MCF 10A (cell line): ENCODE data around the gene SHLD2. TPM values are rescaled to one million over a fixed set of nuclear protein-coding genes. Genes with fewer than 3 reads are reported as not detected.
"Not testable (repeated sequence)": the region's sequence is repeated elsewhere in the genome, so short reads cannot be mapped to it uniquely, and the experiment has no call there.

Source experiments
- BruUV-seq: library from RNA; stranded (reverse); fragments of 400-500 nt; replicated peaks from 2 replicates; lab custom pipeline; 2021; lab: Mats Ljungman, UMichigan
- CTCF ChIA-PET: fragments of 300-600 bp; sonication (Branson Sonifier 250); formaldehyde crosslinking; extraction: SDS; loops from one replicate; lab custom pipeline; 2021; ENCODE audit warnings: antibody characterized with exemption, inconsistent platforms; lab: Yijun Ruan, JAX
- POLR2A ChIA-PET: fragments of 300-600, 350-650 bp; sonication (Branson Sonifier 250); formaldehyde crosslinking; extraction: SDS; loops from one replicate; lab custom pipeline; 2020; ENCODE audit warnings: antibody characterized with exemption, inconsistent platforms; lab: Yijun Ruan, JAX
- DNase-seq: peaks from one replicate; pipeline ENCODE4 v3.0.0-alpha.2; 2018; ENCODE audit not compliant: unreplicated experiment
- H3K27ac Mint-ChIP-seq: one replicate; pipeline ENCODE4 v1.8.0; 2022; ENCODE audit warnings: mild to moderate bottlenecking, low read depth, mixed read lengths; ENCODE audit not compliant: unreplicated experiment
- H3K27me3 Mint-ChIP-seq: one replicate; pipeline ENCODE4 v1.8.0; 2022; ENCODE audit warnings: mixed read lengths; ENCODE audit not compliant: insufficient read depth, unreplicated experiment
- H3K36me3 Mint-ChIP-seq: one replicate; pipeline ENCODE4 v1.8.0; 2022; ENCODE audit warnings: mild to moderate bottlenecking, moderate library complexity, mixed read lengths; ENCODE audit not compliant: insufficient read depth, unreplicated experiment
- H3K4me1 Mint-ChIP-seq: one replicate; pipeline ENCODE4 v1.8.0; 2022; ENCODE audit warnings: mixed read lengths; ENCODE audit not compliant: insufficient read depth, unreplicated experiment
- H3K4me3 Mint-ChIP-seq: one replicate; pipeline ENCODE4 v1.8.0; 2022; ENCODE audit warnings: mild to moderate bottlenecking, moderate library complexity, mixed read lengths; ENCODE audit not compliant: unreplicated experiment
- H3K9me3 Mint-ChIP-seq: one replicate; pipeline ENCODE4 v1.8.0; 2022; ENCODE audit warnings: mixed read lengths; ENCODE audit not compliant: unreplicated experiment
- intact Hi-C: fragments of 100-400 bp; cut with micrococcal nuclease; formaldehyde crosslinking; loops from 2 replicates; pipeline ENCODE4 v1.14.1; 2022
- total RNA-seq: library from RNA; stranded (reverse); gene quantifications from 2 replicates; pipeline ENCODE4 v1.2.3, GENCODE V29; 2022
- TF ChIP-seq, protein P1 (sequence below): fragments of 200-600 bp; IDR thresholded peaks from one replicate; pipeline ENCODE4 v1.8.0; 2022; ENCODE audit warnings: antibody characterized with exemption, mild to moderate bottlenecking; ENCODE audit not compliant: unreplicated experiment

The SHLD2 gene
- total RNA-seq, 1 experiment from 2014 or later = 31.8 TPM

GRCh38 chr10:87105446-87106124 is 10.6 kb downstream of the SHLD2 start:
- intact Hi-C loops = no loop called here
- Mint-ChIP-seq H3K36me3 (peaks cover 85% of the 10 kb centered on the region), H3K4me3 (no peak overlapping the region), H3K27me3 (no peaks in the 10 kb centered on the region), H3K4me1 (no peaks in the 10 kb centered on the region), H3K27ac (peak overlapping the region; percentile 16), H3K9me3 (no peaks in the 10 kb centered on the region)
- TF ChIP-seq, protein P1, sequence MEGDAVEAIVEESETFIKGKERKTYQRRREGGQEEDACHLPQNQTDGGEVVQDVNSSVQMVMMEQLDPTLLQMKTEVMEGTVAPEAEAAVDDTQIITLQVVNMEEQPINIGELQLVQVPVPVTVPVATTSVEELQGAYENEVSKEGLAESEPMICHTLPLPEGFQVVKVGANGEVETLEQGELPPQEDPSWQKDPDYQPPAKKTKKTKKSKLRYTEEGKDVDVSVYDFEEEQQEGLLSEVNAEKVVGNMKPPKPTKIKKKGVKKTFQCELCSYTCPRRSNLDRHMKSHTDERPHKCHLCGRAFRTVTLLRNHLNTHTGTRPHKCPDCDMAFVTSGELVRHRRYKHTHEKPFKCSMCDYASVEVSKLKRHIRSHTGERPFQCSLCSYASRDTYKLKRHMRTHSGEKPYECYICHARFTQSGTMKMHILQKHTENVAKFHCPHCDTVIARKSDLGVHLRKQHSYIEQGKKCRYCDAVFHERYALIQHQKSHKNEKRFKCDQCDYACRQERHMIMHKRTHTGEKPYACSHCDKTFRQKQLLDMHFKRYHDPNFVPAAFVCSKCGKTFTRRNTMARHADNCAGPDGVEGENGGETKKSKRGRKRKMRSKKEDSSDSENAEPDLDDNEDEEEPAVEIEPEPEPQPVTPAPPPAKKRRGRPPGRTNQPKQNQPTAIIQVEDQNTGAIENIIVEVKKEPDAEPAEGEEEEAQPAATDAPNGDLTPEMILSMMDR = no peak
- BruUV-seq = no TSS peak
- no peak for DNase-seq
- ChIA-PET CTCF (interaction anchor here (0.7 to 1.3 kb wide), 3 partner anchors 9 to 160 kb away, joined by 3 read pairs; partner anchors contain the start of gene SHLD2), POLR2A (interaction anchor here (1.4 kb wide), 1 partner anchor 9 kb away, joined by 9 read pairs; no protein-coding TSS in a partner anchor)

GRCh38 chr10:87118122-87118521 is 23.1 kb downstream of the SHLD2 start:
- DNase-seq = not testable (repeated sequence)

DNA sequence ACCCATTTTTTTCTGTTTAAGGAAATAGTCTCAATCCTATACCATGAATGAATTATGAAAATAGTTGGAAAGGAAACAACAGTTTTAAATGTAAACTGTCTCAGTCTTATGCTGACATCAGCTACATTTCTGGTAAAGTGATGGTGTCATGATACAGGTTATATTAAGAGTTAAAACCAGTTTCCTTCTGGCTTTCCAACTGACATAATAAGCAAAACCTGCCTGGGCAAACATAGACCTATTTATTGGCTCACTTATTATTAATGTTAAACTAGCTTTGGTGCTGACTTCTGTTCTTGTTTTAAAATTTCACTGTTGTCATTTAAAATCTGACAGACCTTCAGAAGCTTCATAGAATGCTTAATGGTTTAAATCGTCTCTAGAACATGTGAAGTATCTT is 24.0 kb downstream of the SHLD2 start:
- peaks cover 40% of the 10 kb centered on the region for H3K36me3 Mint-ChIP-seq
- CTCF ChIA-PET, H3K27ac Mint-ChIP-seq, DNase-seq, POLR2A ChIA-PET, BruUV-seq, H3K4me1 Mint-ChIP-seq, H3K27me3 Mint-ChIP-seq, H3K4me3 Mint-ChIP-seq, intact Hi-C loops, H3K9me3 Mint-ChIP-seq: not testable (repeated sequence)

More at GRCh38 chr10:87118122-87118521, 23.1 kb downstream of the SHLD2 start:
- H3K36me3 Mint-ChIP-seq = peaks cover 40% of the 10 kb centered on the region
- H3K4me3 Mint-ChIP-seq, H3K4me1 Mint-ChIP-seq, intact Hi-C loops, BruUV-seq, H3K27me3 Mint-ChIP-seq, H3K9me3 Mint-ChIP-seq, CTCF ChIA-PET, H3K27ac Mint-ChIP-seq, POLR2A ChIA-PET: not testable (repeated sequence)

GRCh38 chr10:87123351-87123750 is 28.3 kb downstream of the SHLD2 start:
- H3K27me3 Mint-ChIP-seq, H3K9me3 Mint-ChIP-seq, BruUV-seq, H3K27ac Mint-ChIP-seq, POLR2A ChIA-PET, intact Hi-C loops, H3K4me1 Mint-ChIP-seq, DNase-seq, H3K4me3 Mint-ChIP-seq, CTCF ChIA-PET: not testable (repeated sequence)
- peaks cover 42% of the 10 kb centered on the region for H3K36me3 Mint-ChIP-seq

- H3K27me3 Mint-ChIP-seq, H3K4me1 Mint-ChIP-seq, DNase-seq, BruUV-seq, H3K27ac Mint-ChIP-seq, H3K9me3 Mint-ChIP-seq, POLR2A ChIA-PET, CTCF ChIA-PET, H3K4me3 Mint-ChIP-seq, intact Hi-C loops: not testable (repeated sequence)
- H3K36me3 Mint-ChIP-seq = peaks cover 45% of the 10 kb centered on the region
Observed at GRCh38 chr10:87127048-87127447, 32.0 kb downstream of the SHLD2 start.

DNA sequence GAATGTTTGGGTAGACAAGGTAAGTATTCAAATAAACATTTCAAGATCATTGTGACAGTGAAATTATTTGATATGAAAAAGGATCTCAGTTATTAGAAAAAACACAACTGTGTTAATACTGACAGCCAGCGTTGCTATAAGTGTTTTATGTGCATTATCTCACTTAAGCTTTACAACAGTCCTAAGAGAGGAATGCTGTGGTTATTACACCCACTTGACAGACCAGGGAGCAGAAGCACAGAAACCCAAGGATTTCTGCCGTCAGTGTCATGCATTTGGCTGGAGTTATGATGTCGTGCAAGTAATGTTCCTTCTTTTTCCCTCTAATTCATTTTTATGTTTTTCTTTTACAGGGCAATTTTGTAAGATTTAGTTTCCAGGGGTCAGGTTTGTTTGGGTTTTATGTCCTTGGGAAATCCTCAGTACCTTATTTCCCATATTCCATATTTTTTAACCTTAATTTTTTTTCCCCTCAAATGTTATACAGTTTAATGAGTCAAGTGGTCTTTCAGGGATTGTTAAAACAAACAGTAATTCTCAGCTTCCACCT is 32.7 kb downstream of the SHLD2 start:
- intact Hi-C loops, H3K4me1 Mint-ChIP-seq, BruUV-seq, H3K27me3 Mint-ChIP-seq, POLR2A ChIA-PET, H3K4me3 Mint-ChIP-seq, CTCF ChIA-PET, H3K27ac Mint-ChIP-seq, H3K9me3 Mint-ChIP-seq, DNase-seq: not testable (repeated sequence)
- peaks cover 39% of the 10 kb centered on the region for H3K36me3 Mint-ChIP-seq

DNA sequence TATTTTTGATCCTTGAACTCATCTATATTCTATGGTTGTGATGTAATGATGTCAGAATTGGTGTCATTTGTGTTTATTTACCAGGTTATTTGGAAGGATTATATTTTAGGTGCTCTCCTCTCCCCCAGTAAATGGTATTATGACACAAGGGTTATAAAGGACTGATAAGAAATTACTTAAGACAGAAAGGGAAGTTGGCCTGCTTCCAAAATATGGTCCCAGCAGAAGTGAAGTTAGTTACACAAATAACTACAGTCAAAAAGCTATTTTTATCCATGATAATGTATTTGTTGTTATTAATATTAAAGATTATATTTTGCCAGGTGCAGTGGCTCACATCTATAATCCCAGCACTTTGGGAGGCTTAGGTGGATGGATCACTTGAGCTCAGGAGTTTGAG is 37.2 kb downstream of the SHLD2 start:
- BruUV-seq, H3K9me3 Mint-ChIP-seq, H3K4me3 Mint-ChIP-seq, intact Hi-C loops, H3K4me1 Mint-ChIP-seq, DNase-seq, H3K27me3 Mint-ChIP-seq, H3K27ac Mint-ChIP-seq, CTCF ChIA-PET, POLR2A ChIA-PET: not testable (repeated sequence)
- peaks cover 60% of the 10 kb centered on the region for H3K36me3 Mint-ChIP-seq

DNA sequence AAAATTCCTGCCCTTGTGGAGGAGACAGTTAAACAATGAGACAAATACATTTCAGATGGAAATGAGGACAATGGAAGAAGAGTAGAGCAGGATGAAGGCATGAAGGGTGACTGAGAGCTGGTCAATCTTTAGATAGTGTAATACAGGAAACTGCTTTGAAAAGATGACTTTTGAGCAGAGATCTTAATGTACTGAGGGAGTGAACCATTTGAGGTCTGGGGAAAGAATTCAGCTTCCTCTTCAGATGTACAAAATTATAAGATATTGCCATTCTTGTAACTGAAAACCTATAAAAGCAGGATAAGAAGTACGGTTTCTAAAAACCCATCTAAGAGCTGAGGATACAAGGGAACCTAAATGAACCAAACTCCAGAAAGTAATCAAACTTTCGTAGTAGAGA is 38.9 kb downstream of the SHLD2 start:
- Mint-ChIP-seq H3K9me3 (peaks cover 12% of the 10 kb centered on the region), H3K36me3 (peaks cover 65% of the 10 kb centered on the region), H3K27ac (peak overlapping the region; percentile 59)
- BruUV-seq, H3K4me3 Mint-ChIP-seq, DNase-seq, POLR2A ChIA-PET, H3K27me3 Mint-ChIP-seq, intact Hi-C loops, CTCF ChIA-PET, H3K4me1 Mint-ChIP-seq: not testable (repeated sequence)
